GM18873 (cell line): ENCODE measurements around the gene SAMD4A.

ENCODE experiments used
- ATAC-seq: cut with Tn5 transposase; IDR thresholded peaks from one replicate; pipeline ENCODE4 v1.9.1; 2021; ENCODE audit warnings: mild to moderate bottlenecking, moderate library complexity, moderate number of reproducible peaks; ENCODE audit not compliant: unreplicated experiment, low FRiP score

SAMD4A gene

DNA sequence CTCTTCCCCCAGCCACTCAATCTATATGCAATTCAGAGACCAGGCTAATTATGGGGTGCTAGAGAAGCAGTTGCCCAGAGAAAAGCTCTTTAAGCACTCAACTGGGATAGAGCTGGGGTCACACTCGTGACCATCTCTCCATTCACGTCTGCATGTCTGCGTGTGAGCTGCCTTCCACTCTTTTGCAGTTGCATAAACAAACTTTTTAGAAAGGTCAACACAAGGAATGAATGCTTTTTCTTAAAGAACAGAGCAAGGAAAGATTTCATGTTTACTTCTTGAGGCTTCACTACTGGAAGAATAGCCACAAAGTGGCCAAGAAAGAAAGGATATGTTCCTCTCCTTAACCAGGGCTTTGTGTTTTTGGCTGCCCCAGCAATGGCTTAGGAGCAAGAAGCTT lies 151.1 kb downstream of the SAMD4A start:
- no peak for ATAC-seq

DNA sequence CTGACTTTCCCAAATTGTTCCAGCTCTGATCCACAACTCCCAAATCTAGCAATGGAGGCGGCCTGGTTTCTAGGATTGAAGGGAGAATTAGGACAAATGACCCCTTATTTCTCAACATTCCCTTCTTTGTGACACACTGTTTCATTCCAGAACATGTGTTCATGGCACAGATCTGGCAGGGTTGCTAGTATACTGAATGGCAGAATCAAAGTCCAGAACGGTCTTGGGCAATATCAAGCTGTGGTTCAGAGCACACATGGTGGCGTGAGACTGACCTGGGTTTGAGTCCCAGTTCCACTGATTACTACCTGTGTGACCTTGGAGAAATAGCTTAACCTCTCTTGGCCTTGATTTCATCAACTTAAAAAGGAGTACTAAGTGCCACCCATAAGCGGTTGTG lies 152.5 kb downstream of the SAMD4A start:
- ATAC-seq: no peak

DNA sequence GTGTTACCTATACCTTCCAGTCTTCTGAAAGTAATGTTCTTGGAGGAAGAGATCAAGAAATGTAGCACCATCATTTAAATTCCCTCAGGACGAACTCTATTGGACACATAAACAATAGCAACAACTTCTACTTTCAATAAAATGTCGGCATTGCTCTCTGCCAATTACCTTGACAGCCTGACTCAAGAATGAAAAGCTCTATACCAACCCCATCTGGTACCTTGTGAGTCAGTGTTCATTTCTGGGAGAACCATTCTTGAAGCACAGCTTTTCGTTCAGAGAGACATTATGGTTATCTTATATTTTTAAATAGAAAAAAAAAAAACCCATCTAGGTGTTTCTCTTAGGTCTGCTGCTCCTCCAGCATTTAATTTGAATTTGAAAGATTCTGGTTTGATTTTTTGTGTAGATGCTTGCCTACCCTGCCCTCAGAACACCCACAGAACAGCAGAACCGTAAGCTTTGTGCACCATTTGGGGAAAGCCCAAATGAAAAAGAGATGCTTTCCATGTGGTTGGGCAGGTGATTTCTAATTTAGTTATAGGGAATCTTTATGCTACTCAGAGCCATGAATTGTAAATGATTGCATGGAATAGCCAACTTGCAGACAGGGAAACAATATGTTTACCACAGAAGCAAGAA lies 156.0 kb downstream of the SAMD4A start:
- no peak for ATAC-seq

DNA sequence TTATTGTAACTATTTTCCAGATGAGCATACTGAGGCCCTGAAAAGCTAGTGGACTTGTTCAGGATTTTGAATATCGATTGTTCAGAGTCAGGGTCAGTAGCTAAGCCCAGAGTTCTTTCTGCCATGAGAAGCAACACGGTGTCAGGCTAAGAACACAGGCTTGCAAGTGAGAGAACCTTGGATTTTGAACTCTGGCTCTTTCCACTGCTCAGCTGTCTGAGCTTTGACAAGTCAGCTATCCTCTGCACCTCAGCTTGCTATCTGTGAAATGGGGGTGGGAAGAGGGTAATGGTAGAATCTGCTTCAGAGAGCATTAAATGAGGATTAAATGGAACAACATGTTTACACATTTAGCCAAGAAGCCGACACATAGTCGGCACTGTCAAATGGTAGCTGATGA lies 157.2 kb downstream of the SAMD4A start:
- no peak for ATAC-seq

DNA sequence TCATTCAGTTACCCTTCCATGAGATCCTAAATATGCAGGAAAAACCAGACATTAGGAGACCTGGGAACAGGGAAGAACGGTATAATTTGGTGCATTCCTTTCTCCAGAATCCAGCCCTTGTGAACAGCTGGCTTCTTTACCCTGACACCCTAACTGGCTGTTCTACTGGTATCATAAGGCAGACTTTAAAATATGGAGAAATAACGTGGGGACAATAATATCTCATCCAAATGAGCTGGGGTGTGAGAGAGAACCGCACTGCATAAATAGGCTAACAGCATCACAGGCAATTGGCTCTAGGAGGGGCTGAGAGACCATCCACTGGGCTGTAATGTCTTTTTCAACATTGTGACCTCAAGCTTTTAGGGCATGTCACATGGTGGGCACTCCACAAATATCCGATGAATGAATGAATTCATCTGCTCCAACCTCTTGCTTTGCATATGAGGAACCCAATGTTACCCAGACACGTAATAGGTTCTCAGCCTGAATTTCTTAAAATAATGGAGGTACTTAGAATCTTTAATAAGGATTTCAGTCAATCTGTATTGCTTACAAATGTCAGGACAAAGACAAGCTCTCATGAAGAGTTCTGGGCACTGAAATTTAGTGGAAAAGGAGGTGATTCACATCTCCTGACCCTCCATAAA lies 157.9 kb downstream of the SAMD4A start:
- no peak for ATAC-seq

DNA sequence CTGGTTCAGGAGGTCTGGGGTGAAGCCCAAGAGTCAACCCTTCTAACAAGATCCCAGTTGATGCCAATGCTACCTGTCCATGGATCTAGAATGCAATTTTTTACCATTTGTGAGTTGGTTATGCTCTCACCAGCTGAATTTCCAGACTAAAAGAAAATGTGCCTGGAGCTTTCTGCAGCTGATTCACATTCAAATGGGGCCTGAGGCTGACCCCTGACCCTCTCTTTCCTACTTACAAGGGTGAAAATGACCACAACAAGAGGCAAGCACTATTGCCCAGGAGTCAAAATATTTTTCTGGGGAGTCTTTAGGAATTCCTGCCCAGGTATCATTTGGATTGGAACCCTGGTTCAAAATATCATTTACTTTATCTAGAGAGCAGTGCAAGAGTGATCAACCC lies 159.1 kb downstream of the SAMD4A start:
- ATAC-seq: no peak

DNA sequence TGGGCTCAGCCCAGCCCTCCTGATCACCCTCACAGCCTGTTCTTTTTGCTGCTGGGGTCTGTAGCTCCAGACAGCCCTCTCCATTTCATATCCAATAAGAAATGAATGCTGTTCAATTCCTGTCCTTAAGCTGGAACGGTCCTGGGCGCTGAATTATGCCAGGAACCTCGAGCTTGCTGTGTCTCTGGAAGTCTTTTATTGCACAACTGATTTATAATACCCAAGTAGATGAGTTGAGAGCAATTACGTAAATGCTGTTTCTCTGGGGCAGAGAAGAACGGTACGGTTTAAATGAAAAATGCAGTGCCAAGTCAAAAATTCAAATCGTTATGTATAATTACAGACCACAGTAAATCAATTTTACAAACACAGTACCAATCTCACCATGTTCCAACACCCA lies 161.0 kb downstream of the SAMD4A start:
- ATAC-seq: no peak

DNA sequence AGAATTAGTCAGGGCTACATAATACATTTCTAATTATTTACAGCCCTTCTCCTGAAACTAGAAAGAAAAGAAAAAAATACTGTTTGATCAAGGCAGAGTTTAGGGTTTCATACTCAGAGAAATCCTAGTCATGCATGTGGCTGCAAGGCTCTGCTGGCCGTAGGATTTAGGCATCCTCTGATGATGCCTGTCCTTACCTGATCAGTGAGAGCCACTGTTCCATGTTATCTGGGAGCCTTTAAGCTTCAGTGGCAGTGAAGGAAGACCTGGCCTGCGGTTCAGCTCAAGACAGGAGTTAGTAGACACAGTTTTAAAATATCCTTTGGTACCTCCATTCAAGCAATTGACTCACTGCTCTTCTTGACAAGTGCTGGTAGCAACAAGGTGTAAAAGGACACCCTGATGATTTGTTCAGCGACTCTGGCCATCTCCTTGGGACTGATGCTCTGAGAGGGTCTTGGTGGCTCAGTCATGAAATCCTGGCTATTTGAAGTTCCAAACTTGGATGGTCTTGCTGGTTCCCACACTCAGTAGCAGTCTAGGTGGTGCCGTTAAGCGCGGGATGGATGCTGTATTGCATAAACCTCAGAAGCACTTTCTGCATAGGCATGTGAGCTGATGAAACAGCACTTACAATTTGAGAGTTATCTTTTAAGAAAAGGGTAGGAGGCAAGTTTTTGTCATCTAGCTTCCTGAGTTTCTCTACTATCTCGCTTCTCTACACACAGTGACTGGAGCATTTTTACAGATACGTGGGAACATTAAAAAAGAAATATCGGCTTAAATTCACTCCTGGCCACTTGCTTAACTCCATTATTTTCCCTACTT lies 162.0 kb downstream of the SAMD4A start:
- no peak for ATAC-seq

DNA sequence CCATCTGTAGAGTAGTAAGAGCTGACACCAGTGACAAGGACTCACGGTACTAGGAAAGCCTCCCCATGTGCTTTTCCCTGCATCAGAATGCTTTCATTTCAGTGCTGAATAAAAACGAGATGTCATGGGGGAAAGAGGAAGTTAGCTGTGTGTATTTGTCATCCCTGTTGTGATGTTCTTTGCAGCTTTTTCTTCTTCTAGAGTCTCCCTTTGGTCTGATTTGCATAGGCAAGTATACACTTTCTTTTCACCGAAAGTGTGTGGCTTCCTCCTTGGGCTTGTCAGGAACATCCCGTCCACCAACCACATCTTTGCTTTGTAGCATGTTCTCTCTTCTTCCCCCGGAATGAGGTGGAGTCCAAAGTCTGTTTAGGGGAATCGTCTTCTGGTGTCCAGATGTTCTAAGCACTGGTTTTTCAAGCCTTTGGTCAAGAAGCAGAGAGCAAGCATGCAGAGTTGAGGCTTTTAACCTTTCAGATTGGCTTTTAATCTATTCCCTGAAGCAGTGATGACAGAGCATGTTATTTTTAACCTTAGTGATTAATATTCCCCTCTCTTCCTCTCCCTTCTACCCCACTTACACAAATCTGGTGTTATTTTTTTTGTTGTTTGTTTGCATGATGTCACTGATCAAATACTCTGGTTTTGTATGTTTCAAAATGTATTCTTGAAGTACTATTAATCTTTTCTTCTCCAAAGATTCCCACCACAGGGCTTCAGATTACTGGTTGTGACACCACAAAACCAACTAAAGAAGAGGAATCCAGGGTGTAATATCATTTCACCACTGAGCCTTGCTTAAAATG lies 163.4 kb downstream of the SAMD4A start:
- ATAC-seq: peak; percentile 94

DNA sequence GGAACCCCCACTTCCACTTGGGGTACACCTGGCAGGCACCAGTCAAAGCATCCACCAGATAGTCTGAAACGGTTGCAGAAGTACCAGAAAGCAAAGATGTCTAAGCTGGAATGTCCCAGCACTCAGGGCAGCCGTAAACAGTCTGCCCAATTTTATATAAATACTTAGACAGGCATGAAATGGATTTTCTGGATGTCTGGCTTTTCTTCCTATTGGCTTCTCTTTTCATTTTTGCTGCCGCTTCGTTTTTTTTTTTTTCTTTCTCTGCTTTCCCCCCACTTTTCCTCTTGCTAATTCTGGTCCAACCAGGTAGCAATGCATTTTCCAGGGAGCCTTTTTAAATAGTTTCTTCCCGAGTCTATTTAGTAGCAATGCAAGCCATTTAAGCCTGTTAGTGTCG lies 168.0 kb downstream of the SAMD4A start:
- no peak for ATAC-seq

DNA sequence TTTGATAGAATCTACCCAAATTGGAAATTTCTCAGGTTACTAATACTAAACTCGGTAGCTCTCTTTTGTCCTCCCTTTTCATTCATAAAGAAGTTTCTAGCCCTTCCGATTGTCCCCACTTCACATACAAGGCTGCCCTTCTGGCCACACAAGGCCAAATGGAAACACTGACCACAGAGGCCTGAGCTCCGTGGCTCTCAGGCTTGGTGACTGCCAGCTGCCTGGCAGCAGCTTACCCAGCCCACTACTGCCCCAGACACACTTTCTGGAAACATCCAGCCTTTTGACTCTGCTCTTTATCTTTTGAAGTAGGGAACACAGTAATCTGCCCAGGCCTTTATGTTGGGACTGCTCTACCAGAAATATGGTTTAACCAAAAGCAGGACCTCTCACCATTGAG lies 168.5 kb downstream of the SAMD4A start:
- no peak for ATAC-seq

DNA sequence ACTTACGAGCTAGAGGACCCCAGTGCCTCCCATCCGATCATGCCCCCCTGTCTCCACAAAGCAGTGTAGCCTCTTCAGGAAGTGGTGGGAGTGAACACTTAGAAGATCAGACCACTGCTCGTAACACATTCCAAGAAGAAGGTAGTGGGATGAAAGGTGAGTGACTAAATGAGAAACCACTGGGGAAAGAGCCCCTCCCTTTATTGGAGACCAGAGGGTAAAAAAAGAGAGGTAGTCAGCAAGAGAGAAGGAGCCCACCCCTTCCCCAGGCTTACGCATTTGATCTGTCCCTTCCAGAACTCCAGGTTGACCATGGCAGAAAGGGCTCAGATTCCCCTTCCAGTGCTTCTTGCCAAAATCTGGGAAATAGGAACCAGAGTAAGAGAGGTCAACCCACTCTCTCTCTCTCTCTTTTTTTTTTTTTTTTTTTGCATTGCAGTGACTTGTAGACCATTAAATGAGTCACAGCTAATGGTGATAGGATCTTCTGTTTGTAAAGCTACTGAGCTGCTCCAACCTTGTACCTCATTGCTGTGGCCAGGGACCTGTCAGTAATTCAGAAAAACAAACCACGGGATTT lies 170.3 kb downstream of the SAMD4A start:
- ATAC-seq: no peak

DNA sequence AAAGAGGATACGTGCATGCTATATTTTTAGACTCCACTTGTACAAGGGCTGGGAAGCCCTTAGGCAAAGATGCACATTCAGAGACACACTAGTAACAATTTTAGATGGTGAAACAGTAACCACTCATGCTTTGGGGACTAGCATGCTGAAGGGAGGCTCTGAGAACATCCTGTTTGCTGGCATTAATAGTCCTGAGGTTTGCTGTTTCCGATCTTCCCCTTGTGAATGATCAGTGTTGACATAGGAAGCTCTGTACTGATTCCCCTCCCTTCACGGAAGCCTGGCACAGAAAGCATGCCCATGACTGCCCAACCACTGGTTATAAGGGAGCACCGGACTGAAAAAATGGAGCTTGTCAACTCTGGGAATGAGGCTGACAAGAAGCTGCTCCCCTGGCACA lies 171.1 kb downstream of the SAMD4A start:
- no peak for ATAC-seq

DNA sequence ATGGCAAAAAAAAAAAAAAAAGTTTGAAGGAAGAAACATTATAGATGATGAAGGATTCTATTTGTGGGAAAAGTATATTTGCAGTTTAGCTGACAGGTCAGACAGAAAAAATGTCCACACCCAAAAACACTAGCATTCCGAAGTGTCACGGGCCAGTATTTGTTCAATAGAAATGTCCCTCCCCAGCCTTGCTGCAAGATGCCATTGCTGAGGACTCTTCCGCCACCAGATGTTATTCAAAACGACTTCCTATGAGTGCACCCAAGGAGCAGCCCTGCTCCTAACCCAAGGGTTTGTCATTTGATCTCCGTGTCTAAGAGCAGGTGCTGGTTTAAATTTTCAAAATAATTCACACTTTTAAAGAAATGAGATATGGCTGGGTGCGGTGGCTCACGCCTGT lies 172.6 kb downstream of the SAMD4A start:
- no peak for ATAC-seq

DNA sequence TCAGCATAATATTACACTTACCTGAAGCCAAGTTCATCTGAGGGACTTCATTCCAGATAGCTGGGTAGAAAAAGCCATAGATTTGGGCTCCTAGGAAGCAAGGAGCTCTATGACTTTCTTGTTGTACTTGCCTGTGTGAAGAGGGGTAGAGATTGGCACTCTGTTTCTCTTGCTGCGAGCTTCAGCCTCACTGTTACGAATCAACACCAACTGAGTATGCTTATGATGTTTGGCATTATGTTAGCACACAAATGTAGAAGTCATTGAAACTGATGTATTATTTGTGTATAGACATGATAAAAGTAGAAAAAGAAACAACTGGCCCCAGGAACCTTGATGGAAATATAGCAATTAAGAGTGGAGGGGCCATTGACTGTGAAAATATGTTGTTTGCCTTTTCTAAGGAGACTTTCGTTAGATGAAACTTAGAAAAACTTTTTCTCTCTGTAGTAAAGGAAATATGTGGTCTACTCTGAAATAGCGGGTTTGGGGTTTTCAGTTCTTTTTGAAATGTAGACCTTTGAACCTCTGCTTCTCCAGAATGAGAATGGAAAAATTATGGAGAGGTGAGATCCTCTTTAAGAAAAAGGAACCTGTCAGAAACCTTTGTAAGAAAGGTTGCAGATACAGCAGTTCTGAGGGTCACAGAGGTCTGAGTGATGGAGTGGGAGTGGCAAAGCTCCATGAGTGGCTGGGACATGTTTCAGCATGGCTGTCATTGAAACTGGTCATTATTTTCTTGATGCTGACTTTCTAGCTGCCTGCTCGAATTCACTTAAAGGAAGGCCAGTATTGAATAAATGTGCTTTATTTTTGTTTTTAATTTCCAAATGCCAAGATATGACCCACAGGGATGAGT lies 175.8 kb downstream of the SAMD4A start:
- ATAC-seq: no peak

DNA sequence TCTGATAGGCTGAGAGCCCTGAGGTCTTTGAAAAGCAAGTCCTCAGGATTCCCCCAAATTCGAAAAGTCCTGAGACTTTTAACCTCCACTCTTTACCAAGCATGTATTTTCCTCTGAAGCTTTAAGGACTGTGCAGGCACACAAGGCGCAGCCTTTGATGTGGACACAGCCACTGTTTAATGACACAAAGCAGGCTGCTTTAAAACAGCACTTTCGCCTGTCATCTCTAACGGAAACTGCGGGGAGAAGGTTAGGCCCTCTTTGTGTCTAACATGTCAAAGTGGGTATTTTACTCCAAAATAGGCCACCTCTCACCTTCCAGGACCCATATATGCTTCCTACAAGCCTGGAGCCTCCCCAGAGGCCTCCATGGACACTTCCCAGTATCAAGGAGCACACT lies 176.5 kb downstream of the SAMD4A start:
- ATAC-seq: no peak

DNA sequence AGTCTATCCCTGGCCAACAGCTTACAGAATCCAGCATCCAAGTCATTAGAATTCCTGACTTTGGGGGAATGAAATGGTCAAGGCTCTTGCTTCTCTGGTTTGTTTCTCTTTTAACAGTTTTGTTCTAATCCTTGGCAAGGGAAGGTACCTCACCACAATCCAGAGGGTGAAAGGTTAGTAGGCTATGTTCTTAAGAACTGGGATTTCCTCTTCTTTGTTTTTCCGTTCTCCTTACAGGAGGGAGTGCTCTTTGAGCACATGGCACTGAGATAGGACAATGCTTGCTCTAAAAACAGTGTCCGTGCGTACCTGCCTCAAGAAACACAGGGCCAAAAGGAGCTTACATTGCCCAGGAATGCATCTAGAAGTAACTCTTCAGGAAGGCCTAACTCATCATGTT lies 179.1 kb downstream of the SAMD4A start:
- no peak for ATAC-seq

DNA sequence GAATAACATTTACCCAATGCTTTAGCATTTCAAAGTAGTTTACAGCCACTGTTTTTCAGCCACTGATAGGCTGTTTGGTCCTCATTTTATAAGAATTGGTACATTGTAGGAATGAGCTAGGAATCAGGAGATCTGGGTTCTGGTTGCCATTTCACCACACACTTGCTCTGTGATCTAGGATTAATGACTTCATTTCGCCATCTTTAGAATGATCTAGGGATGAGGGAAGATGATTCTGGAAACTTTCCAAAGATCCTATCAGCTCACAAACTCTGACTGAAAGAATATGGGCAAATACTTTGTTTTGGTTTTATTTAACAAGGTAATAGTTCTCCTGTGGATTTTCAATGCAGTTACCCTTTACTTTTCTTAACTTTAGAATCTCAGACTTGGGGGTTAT lies 180.7 kb downstream of the SAMD4A start:
- ATAC-seq: no peak

DNA sequence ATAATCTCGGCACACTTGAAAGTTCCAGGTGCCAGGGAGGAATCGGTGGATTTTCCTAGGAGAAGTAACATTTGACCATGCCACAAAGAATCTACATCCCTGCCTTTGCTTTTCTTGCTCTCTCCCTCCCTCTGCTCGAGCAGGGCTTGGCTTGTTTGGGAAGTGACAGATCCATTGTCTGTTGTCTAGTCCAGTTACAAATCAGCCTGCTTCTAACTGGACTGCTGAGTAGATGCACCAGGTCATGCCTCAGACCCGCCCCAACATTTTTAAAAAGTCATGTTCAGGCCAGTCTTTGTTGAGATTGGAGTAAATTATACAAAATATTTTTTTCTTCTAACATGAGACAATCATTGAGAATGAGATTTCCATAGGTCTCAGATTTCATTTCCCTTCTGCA lies 182.3 kb downstream of the SAMD4A start:
- ATAC-seq: no peak

DNA sequence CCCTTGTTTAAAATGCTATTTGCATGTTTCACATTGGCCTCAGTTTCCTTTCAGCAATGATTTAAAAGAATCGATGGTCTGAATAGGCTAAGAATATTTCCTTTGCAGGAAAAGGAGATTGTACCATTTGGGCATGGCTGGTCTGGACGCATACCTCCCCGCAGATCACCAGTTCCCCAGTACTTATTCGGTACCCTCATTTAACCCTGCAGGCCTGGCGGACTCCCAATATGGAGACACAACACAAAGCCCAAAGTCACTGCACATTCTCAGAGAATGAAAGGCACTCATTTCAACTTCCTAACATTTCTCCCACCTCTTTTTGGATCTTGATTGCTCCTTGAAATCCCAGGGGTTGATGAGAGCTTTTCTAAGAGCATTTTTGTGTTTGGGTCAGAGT lies 182.8 kb downstream of the SAMD4A start:
- no peak for ATAC-seq
